Endothelial cell of umbilical vein (primary cell): ENCODE measurements around the gene XAGE2. TPM values are rescaled to one million over a fixed set of nuclear protein-coding genes. Genes with fewer than 3 reads are reported as not detected.
A peak's percentile ranks its signal among the peaks of the same experiment; 100 is the strongest.
"Not testable (repeated sequence)": the region's sequence is repeated elsewhere in the genome, so short reads cannot be mapped to it uniquely, and the experiment has no call there.

ENCODE experiments used
- BruUV-seq: library from RNA; stranded (reverse); fragments of 400-500 nt; replicated peaks from 2 replicates; lab custom pipeline; 2021; lab: Mats Ljungman, UMichigan
- CTCF ChIA-PET: fragments of 300-600, 350-600 bp; sonication (Branson Sonifier 250); formaldehyde crosslinking; loops from one replicate; lab custom pipeline; 2021; ENCODE audit warnings: antibody characterized with exemption, inconsistent platforms; lab: Charles Lee
- POLR2A ChIA-PET: fragments of 300-600, 350-600 bp; sonication (Branson Sonifier 250); formaldehyde crosslinking; loops from one replicate; lab custom pipeline; 2021; ENCODE audit warnings: antibody characterized with exemption, inconsistent platforms; lab: Charles Lee
- DNase-seq: peaks from one replicate; pipeline ENCODE4 v3.0.0-alpha.2; 2011; ENCODE audit warnings: low read depth, low spot score
- FAIRE-seq: peaks from 2 replicates; lab custom pipeline; 2011; peaks lifted over from hg19 to GRCh38; lab: Jason Lieb, UNC
- H2AFZ ChIP-seq: 2 replicates; pipeline ENCODE4 v1.6.0; 2012; ENCODE audit warnings: low read depth, low read length, control low read depth, inconsistent platforms
- H3K27ac ChIP-seq: 2 replicates; pipeline ENCODE4 v1.5.1; 2011; ENCODE audit warnings: low read depth, mild to moderate bottlenecking, control low read depth, low read length, moderate library complexity; ENCODE audit not compliant: insufficient read depth
- H3K27me3 ChIP-seq, 2 experiments: 2 replicates each; pipeline versions ENCODE4 v1.6.0 to v1.6.1; 2011; ENCODE audit warnings: low read length in 2 of 2, mixed read lengths in 1 of 2; ENCODE audit not compliant: control insufficient read depth in 2 of 2, insufficient read depth in 2 of 2
- H3K36me3 ChIP-seq, 2 experiments: 2 replicates in 1 of 2; 3 replicates in 1 of 2; pipeline ENCODE4 v1.5.1; 2011; ENCODE audit warnings: low read length in 2 of 2, mild to moderate bottlenecking in 1 of 2, moderate library complexity in 1 of 2; ENCODE audit not compliant: control insufficient read depth in 2 of 2, insufficient read depth in 2 of 2; ENCODE audit errors: extremely low read depth in 1 of 2
- H3K4me1 ChIP-seq: 3 replicates; pipeline ENCODE4 v1.5.1; 2011; ENCODE audit warnings: mild to moderate bottlenecking, low read length; ENCODE audit not compliant: control insufficient read depth, insufficient read depth; ENCODE audit errors: extremely low read depth
- H3K4me2 ChIP-seq: 2 replicates; pipeline ENCODE4 v1.6.1; 2011; ENCODE audit warnings: low read length, control low read depth, mixed read lengths; ENCODE audit not compliant: insufficient read depth
- H3K4me3 ChIP-seq, 3 experiments: fragments of 200-600 bp in 1 of 3; sonication (generic), shearing (Covaris generic) in 1 of 3; replicated peaks in 1 of 3; 2 replicates each; pipeline ENCODE4 v1.5.1; 2011 to 2016; ENCODE audit warnings: control low read depth in 3 of 3, low read length in 3 of 3, mild to moderate bottlenecking in 2 of 3, inconsistent platforms in 1 of 3, low read depth in 1 of 3, moderate library complexity in 1 of 3; ENCODE audit not compliant: insufficient read depth in 1 of 3
- H3K79me2 ChIP-seq: 2 replicates; pipeline ENCODE4 v1.6.0; 2012; ENCODE audit warnings: low read length, inconsistent platforms; ENCODE audit not compliant: control insufficient read depth, insufficient read depth
- H3K9ac ChIP-seq: replicated peaks from 2 replicates; pipeline ENCODE3; 2011; ENCODE audit warnings: low read length, control low read depth; ENCODE audit not compliant: insufficient read depth; ENCODE audit errors: extremely low read depth
- H3K9me1 ChIP-seq: replicated peaks from 3 replicates; pipeline ENCODE4 v1.6.0; 2011; ENCODE audit warnings: mild to moderate bottlenecking, low read length; ENCODE audit not compliant: control insufficient read depth, insufficient read depth; ENCODE audit errors: extremely low read depth
- H3K9me3 ChIP-seq: replicated peaks from 2 replicates; pipeline ENCODE4 v1.5.1; 2012; ENCODE audit warnings: low read length, inconsistent platforms; ENCODE audit not compliant: control insufficient read depth, insufficient read depth
- H4K20me1 ChIP-seq: replicated peaks from 2 replicates; pipeline ENCODE3; 2011; ENCODE audit warnings: mild to moderate bottlenecking, low read length; ENCODE audit not compliant: control insufficient read depth, insufficient read depth; ENCODE audit errors: extremely low read depth
- CTCF ChIP-seq, 2 donors: IDR thresholded peaks; 1 replicate in 1 of 2; 2 replicates in 1 of 2; pipeline ENCODE4 v1.5.1; 2011; ENCODE audit warnings: low read length in 2 of 2, mild to moderate bottlenecking in 2 of 2, moderate library complexity in 2 of 2, control low read depth in 1 of 2, inconsistent platforms in 1 of 2, low read depth in 1 of 2; ENCODE audit not compliant: insufficient read depth in 1 of 2; ENCODE audit errors: extremely low read depth in 1 of 2
- FOS ChIP-seq: IDR thresholded peaks from 2 replicates; pipeline ENCODE4 v1.6.1; 2011; ENCODE audit warnings: mild to moderate bottlenecking, low read length, moderate library complexity, borderline replicate concordance; ENCODE audit not compliant: insufficient read depth
- GATA2 ChIP-seq: IDR thresholded peaks from 2 replicates; pipeline ENCODE4 v1.7.0; 2011; ENCODE audit warnings: low read depth, mild to moderate bottlenecking, moderate library complexity, mixed read lengths, low read length; ENCODE audit not compliant: insufficient read length, insufficient read depth
- POLR2A ChIP-seq: IDR thresholded peaks from 2 replicates; pipeline ENCODE4 v1.6.1; 2012; ENCODE audit warnings: low read depth, mild to moderate bottlenecking, control low read depth, low read length
- dilution Hi-C: fragments of 300-500 bp; cut with MboI; formaldehyde crosslinking; loops from one replicate; pipeline ENCODE4 v1.15.0; 2019; ENCODE audit warnings: low sequenced_read_pairs; ENCODE audit not compliant: extremely low pct_ligation_motif_present
- intact Hi-C: fragments of 100-400 bp; cut with micrococcal nuclease; formaldehyde crosslinking; loops from one replicate; pipeline ENCODE4 v1.10.0; 2022
- polyA plus RNA-seq, 4 experiments: library from polyadenylated mRNA; depleted of rRNA in 3 of 4; stranded (reverse) in 3 of 4; unstranded in 1 of 4; fragments of >200 nt; gene quantifications; 2 replicates each; pipeline versions ENCODE4 v1.2.1 to v1.2.3, GENCODE V29; 2011 to 2012; ENCODE audit warnings: missing spikeins in 1 of 4
- total RNA-seq: library from RNA; stranded (reverse); gene quantifications from 2 replicates; pipeline ENCODE4 v1.2.3, GENCODE V29; 2021

Gene XAGE2
- total and polyA plus RNA-seq, 2 donors (not counting 3 experiments of a cell fraction or from before 2014, with no cell fraction given): not detected

GRCh38 chrX:52345402-52345801 is 23.4 kb upstream of the XAGE2 start:
- BruUV-seq, H2AFZ ChIP-seq, H3K9me3 ChIP-seq, POLR2A ChIA-PET, H3K9ac ChIP-seq, H3K4me2 ChIP-seq, H4K20me1 ChIP-seq, H3K27me3 ChIP-seq, H3K4me1 ChIP-seq, H3K79me2 ChIP-seq, H3K4me3 ChIP-seq, H3K27ac ChIP-seq, H3K9me1 ChIP-seq, intact Hi-C loops, dilution Hi-C loops, H3K36me3 ChIP-seq: not testable (repeated sequence)
- TF ChIP-seq CTCF (IDR thresholded peaks at IDR 0.05; ENCODE audit: extremely low read depth in 1 of 2, insufficient read depth in 1 of 2, low read depth in 1 of 2, low read length in 2 of 2): peak; percentile 32 to 47
- DNase-seq (peak; percentile 14), FAIRE-seq (peak; percentile 77)
- CTCF ChIA-PET: interaction anchor here (1.1 to 1.7 kb wide), 3 partner anchors 13 to 1263 kb away, joined by 3 read pairs; no protein-coding TSS in a partner anchor

GRCh38 chrX:52346174-52347165 is 22.4 kb upstream of the XAGE2 start:
- intact Hi-C loops: no loop called here
- Histone ChIP-seq H3K27ac (no peak overlapping the region), H2AFZ (no peak overlapping the region), H3K4me3 (no peak overlapping the region), H3K79me2 (no peaks in the 10 kb centered on the region), H3K9me1 (no peaks in the 10 kb centered on the region), H3K4me2 (no peak overlapping the region), H3K36me3 (no peaks in the 10 kb centered on the region), H3K9me3 (no peaks in the 10 kb centered on the region), H3K4me1 (no peaks in the 10 kb centered on the region), H3K9ac (no peak overlapping the region), H3K27me3 (no peaks in the 10 kb centered on the region), H4K20me1 (no peaks in the 10 kb centered on the region)
- BruUV-seq: no TSS peak
- FAIRE-seq (no peak), DNase-seq (no peak)
- TF ChIP-seq GATA2: no peak
- no peak for TF ChIP-seq POLR2A
- no peak for TF ChIP-seq FOS
- dilution Hi-C loops: no loop called here
- CTCF ChIA-PET: interaction anchor here (1.1 to 1.7 kb wide), 3 partner anchors 12 to 1264 kb away, joined by 3 read pairs; no protein-coding TSS in a partner anchor
- POLR2A ChIA-PET: no interaction called here
